ENCODE results near the gene ARFGEF3. TPM values are rescaled to one million over a fixed set of nuclear protein-coding genes. Genes with fewer than 3 reads are reported as not detected.

ARFGEF3 gene
- total and polyA plus RNA-seq, 11 donors, result 0.58 to 11.9 (median 2.5) TPM

DNA sequence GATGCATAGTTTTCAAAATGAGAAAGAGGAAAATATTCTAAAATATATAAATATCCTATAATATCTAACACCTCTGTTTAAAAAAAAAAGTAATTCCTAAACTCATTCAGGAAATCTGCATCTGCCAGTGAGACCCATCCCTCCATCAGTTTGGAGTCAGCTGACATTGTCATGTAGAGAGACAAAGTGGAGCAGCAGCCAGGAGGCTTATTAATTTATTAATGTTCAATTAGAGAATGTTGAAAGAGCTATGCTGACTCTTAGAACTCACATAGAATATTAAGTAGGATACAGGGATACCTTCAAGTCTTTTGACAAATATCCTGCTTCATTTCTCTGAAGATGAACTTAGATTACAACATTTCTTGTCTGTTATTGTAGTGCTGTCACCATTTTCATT is 41.8 kb upstream of the ARFGEF3 start:
- no peak overlapping the region for H3K4me3 ChIP-seq
- H3K27me3 ChIP-seq, result peaks cover 0 to 8% (median 0%) of the 10 kb centered on the region in 9 donors
- DNase-seq, result no peak
- TF ChIP-seq POLR2A (IDR thresholded peaks at IDR 0.05), result no peak
- TF ChIP-seq, protein P1, sequence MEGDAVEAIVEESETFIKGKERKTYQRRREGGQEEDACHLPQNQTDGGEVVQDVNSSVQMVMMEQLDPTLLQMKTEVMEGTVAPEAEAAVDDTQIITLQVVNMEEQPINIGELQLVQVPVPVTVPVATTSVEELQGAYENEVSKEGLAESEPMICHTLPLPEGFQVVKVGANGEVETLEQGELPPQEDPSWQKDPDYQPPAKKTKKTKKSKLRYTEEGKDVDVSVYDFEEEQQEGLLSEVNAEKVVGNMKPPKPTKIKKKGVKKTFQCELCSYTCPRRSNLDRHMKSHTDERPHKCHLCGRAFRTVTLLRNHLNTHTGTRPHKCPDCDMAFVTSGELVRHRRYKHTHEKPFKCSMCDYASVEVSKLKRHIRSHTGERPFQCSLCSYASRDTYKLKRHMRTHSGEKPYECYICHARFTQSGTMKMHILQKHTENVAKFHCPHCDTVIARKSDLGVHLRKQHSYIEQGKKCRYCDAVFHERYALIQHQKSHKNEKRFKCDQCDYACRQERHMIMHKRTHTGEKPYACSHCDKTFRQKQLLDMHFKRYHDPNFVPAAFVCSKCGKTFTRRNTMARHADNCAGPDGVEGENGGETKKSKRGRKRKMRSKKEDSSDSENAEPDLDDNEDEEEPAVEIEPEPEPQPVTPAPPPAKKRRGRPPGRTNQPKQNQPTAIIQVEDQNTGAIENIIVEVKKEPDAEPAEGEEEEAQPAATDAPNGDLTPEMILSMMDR (IDR thresholded peaks at IDR 0.05), result no peak
- H3K9me3 ChIP-seq, result no peaks in the 10 kb centered on the region
- H3K27ac ChIP-seq, result no peak overlapping the region
- H3K4me1 ChIP-seq, result peaks cover 0 to 6% (median 0%) of the 10 kb centered on the region in 12 donors
- no peak for ATAC-seq
- H3K36me3 ChIP-seq, result no peaks in the 10 kb centered on the region
- intact Hi-C loops (cut with DNase I), result loop anchor here (5.0 to 10.0 kb wide), 16 partner anchors 157 to 647 kb away; partner anchors contain the start of gene HEBP2 (in 7 of the 10)

GRCh38 chr6:138124096-138124495 is 37.6 kb upstream of the ARFGEF3 start:
- 79 to 93% (median 91%) methylated on average over 4 of the region's 4 CpGs for WGBS, 4 donors
- Histone ChIP-seq H3K4me3 (no peak overlapping the region), H3K27me3 (peaks cover 0 to 6% (median 0%) of the 10 kb centered on the region in 9 donors), H3K27ac (no peak overlapping the region), H3K9me3 (no peaks in the 10 kb centered on the region), H3K36me3 (no peaks in the 10 kb centered on the region), H3K4me1 (no peaks in the 10 kb centered on the region)
- intact Hi-C loops (cut with DNase I), result no loop called here
- ATAC-seq (no peak), DNase-seq (no peak)
- no peak for TF ChIP-seq POLR2A (IDR thresholded peaks at IDR 0.05)
- TF ChIP-seq, protein P1 (IDR thresholded peaks at IDR 0.05), result no peak

GRCh38 chr6:138128096-138128495 is 33.6 kb upstream of the ARFGEF3 start:
- no peak overlapping the region for H3K4me3 ChIP-seq
- ATAC-seq (no peak), DNase-seq (no peak)
- H3K27ac ChIP-seq, result no peak overlapping the region
- intact Hi-C loops (cut with DNase I), result no loop called here
- H3K36me3 ChIP-seq, result no peaks in the 10 kb centered on the region
- TF ChIP-seq, protein P1 (IDR thresholded peaks at IDR 0.05), result no peak
- no peak for TF ChIP-seq POLR2A (IDR thresholded peaks at IDR 0.05)
- H3K4me1 ChIP-seq, result no peaks in the 10 kb centered on the region
- no peaks in the 10 kb centered on the region for H3K9me3 ChIP-seq
- no peaks in the 10 kb centered on the region for H3K27me3 ChIP-seq
- WGBS, 4 donors, result 83 to 94% (median 89%) methylated on average over 3 of the region's 3 CpGs

GRCh38 chr6:138129190-138129589 is 32.5 kb upstream of the ARFGEF3 start:
- no peak for DNase-seq
- no peaks in the 10 kb centered on the region for H3K9me3 ChIP-seq
- no peaks in the 10 kb centered on the region for H3K36me3 ChIP-seq
- 76 to 93% (median 89%) methylated on average over 8 of the region's 8 CpGs for WGBS, 4 donors
- no peaks in the 10 kb centered on the region for H3K4me1 ChIP-seq
- no peak for ATAC-seq
- intact Hi-C loops (cut with DNase I), result no loop called here
- TF ChIP-seq, protein P1 (IDR thresholded peaks at IDR 0.05), result peak in 1 of 12 donors; percentile 13
- TF ChIP-seq POLR2A (IDR thresholded peaks at IDR 0.05), result no peak
- H3K27me3 ChIP-seq, result no peaks in the 10 kb centered on the region
- no peak overlapping the region for H3K4me3 ChIP-seq
- H3K27ac ChIP-seq, result no peak overlapping the region

Measured in heart left ventricle (tissue), 16 donors.